Subcutaneous abdominal adipose tissue (tissue), 5 donors: ENCODE results near the gene CELA2B.
"Not testable (repeated sequence)": the region's sequence is repeated elsewhere in the genome, so short reads cannot be mapped to it uniquely, and the experiment has no call there.

Source experiments
- H3K27ac ChIP-seq: one replicate; pipeline ENCODE4 v1.7.0; 2013; ENCODE audit warnings: low read depth, mild to moderate bottlenecking, inconsistent platforms, low read length, moderate library complexity
- H3K27me3 ChIP-seq, 5 donors: one replicate each; pipeline ENCODE4 v1.7.0; 2013; ENCODE audit warnings: low read length in 5 of 5, inconsistent platforms in 1 of 5; ENCODE audit not compliant: control insufficient read depth in 5 of 5, insufficient read depth in 4 of 5
- H3K36me3 ChIP-seq, 5 donors: one replicate each; pipeline ENCODE4 v1.7.0; 2013; ENCODE audit warnings: low read length in 5 of 5; ENCODE audit not compliant: control insufficient read depth in 5 of 5, insufficient read depth in 5 of 5
- H3K4me1 ChIP-seq, 5 donors: one replicate each; pipeline ENCODE4 v1.7.0; 2013; ENCODE audit warnings: low read length in 5 of 5, mild to moderate bottlenecking in 3 of 5, moderate library complexity in 1 of 5; ENCODE audit not compliant: control insufficient read depth in 5 of 5, insufficient read depth in 5 of 5
- H3K4me3 ChIP-seq, 5 donors: one replicate each; pipeline ENCODE4 v1.7.0; 2013; ENCODE audit warnings: low read length in 5 of 5, low read depth in 1 of 5
- H3K9ac ChIP-seq, 5 donors: one replicate each; pipeline ENCODE4 v1.7.0; 2013; ENCODE audit warnings: low read length in 5 of 5, mild to moderate bottlenecking in 4 of 5, moderate library complexity in 3 of 5
- H3K9me3 ChIP-seq, 5 donors: one replicate each; pipeline ENCODE4 v1.7.0; 2013; ENCODE audit warnings: low read length in 5 of 5; ENCODE audit not compliant: control insufficient read depth in 5 of 5
- donor health status: healthy.
- donor health status: healthy.
- donor health status: healthy.
- donor health status: healthy.
- donor health status: healthy.

Gene CELA2B

DNA sequence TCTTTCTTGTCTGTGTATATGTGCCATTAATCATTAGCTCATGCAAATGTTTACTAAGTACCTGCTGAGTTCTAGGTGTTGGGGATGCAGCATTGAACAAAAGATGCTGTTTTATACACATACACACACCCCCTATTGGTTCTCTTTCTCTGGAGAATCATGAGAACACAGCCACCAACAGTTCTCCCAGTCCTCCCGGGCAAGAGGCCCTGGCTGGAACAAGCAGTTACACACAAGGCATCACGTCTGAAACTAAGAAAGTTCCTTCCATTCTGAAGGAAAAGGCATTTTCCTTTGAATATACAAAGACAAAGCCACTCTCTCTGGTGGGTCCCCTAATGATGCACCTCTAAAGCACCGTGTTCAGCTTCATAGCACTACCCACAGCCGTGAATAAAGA, 37.3 kb downstream of the CELA2B start:
- Histone ChIP-seq H3K9me3 (no peaks in the 10 kb centered on the region), H3K9ac (no peak overlapping the region), H3K36me3 (peaks cover 5 to 43% (median 17%) of the 10 kb centered on the region in 5 donors), H3K27me3 (no peaks in the 10 kb centered on the region), H3K4me1 (peaks cover 0 to 5% (median 0%) of the 10 kb centered on the region in 5 donors), H3K4me3 (no peak overlapping the region), H3K27ac (no peak overlapping the region)

DNA sequence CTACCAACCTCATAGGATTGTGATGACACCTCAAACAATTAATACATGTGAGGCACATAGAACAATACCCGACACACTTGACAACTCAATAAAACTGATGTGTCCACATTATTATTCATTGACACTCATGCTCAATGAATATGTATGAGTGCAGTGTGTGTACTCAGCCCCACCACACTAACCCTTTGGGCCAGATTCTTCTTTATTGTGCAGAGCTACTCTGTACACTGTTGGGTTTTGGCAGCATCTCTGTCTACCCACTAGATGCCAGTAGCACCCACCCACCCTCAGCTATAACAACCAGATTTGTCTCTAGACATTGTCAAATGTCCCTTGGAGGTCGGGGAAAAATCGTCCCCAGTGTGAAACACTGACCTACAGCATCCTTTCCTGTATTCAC, 38.0 kb downstream of the CELA2B start:
- H3K9ac ChIP-seq, result no peak overlapping the region
- H3K27me3 ChIP-seq, result no peaks in the 10 kb centered on the region
- peaks cover 0 to 5% (median 0%) of the 10 kb centered on the region in 5 donors for H3K4me1 ChIP-seq
- H3K36me3 ChIP-seq, result peaks cover 5 to 40% (median 20%) of the 10 kb centered on the region in 5 donors
- no peak overlapping the region for H3K4me3 ChIP-seq
- H3K9me3 ChIP-seq, result no peaks in the 10 kb centered on the region
- no peak overlapping the region for H3K27ac ChIP-seq

DNA sequence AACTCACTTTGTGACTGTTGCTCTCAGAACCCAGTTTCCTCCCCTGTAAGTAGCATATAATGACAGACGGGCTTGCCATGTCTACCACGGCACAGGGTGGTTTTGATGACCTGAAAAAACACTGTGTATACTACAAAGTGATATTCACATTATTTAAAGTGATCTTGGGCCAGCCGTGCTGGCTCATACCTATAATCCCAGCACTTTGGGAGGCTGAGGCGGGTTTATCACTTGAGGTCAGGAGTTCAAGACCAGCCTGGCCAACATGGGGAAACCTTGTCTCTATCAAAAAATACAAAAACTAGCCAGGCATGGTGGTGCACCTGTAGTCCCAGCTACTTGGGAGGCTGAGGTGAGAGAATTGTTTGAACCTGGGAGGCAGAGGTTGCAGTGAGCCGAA, 38.7 kb downstream of the CELA2B start:
- H3K36me3 ChIP-seq, result peaks cover 5 to 37% (median 20%) of the 10 kb centered on the region in 5 donors
- H3K27me3 ChIP-seq, H3K4me3 ChIP-seq, H3K9me3 ChIP-seq, H3K9ac ChIP-seq, H3K27ac ChIP-seq, H3K4me1 ChIP-seq: not testable (repeated sequence)

DNA sequence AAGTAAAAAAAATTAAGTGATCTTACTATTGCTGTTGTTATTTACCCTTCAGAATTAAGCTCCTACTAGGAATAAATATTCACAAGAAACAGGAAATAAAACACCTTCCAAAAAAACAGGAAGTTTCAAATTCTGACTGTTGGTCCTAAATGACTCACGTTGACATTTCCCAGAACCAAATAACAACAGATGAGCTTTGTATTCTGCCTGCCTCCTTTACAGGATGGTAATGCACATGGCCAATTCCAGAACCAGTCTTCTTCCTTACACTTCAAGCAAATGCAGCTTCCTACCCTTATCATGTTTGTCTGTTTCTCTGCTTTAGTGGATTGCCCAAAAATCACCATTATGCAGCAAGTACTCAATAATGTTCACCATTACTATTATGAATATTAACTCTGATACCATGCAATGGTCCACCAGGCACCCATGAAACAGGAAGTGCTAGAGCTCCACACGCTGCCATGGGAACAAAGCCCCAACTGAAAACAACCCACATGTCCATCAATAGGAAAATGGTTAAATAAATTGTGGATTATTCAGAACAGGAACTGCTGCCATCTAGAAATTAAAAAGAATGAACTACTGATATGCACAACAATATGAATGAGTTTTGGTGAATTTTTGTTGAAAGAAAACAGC, 39.2 kb downstream of the CELA2B start:
- Histone ChIP-seq H3K4me1 (peaks cover 0 to 5% (median 0%) of the 10 kb centered on the region in 5 donors), H3K36me3 (peaks cover 5 to 37% (median 20%) of the 10 kb centered on the region in 5 donors), H3K27me3 (no peaks in the 10 kb centered on the region), H3K4me3 (no peak overlapping the region), H3K9me3 (no peaks in the 10 kb centered on the region), H3K27ac (no peak overlapping the region), H3K9ac (no peak overlapping the region)

DNA sequence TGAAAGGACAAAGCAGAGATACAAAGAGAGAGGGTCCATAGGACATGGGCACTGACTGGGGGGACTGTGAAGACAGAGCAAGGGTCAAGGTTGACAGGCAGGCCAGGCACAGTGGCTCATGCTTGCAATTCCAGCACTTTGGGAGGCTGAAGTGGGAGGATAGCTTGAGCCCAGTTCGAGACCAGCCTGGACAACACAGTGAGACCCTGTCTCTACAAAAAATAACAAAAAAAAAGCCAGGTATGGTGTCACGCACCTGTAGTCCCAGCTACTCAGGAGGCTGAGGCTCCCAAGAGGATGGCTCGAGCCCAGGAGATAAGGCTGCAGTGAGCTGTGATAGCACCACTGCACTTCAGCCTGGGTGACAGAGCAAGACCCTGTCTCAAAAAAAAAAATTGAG, 43.7 kb downstream of the CELA2B start:
- Histone ChIP-seq H3K4me3 (no peak overlapping the region), H3K27me3 (no peaks in the 10 kb centered on the region), H3K9me3 (no peaks in the 10 kb centered on the region), H3K4me1 (peaks cover 0 to 14% (median 9%) of the 10 kb centered on the region in 5 donors), H3K9ac (no peak overlapping the region), H3K36me3 (peaks cover 5 to 15% (median 11%) of the 10 kb centered on the region in 5 donors), H3K27ac (no peak overlapping the region)

DNA sequence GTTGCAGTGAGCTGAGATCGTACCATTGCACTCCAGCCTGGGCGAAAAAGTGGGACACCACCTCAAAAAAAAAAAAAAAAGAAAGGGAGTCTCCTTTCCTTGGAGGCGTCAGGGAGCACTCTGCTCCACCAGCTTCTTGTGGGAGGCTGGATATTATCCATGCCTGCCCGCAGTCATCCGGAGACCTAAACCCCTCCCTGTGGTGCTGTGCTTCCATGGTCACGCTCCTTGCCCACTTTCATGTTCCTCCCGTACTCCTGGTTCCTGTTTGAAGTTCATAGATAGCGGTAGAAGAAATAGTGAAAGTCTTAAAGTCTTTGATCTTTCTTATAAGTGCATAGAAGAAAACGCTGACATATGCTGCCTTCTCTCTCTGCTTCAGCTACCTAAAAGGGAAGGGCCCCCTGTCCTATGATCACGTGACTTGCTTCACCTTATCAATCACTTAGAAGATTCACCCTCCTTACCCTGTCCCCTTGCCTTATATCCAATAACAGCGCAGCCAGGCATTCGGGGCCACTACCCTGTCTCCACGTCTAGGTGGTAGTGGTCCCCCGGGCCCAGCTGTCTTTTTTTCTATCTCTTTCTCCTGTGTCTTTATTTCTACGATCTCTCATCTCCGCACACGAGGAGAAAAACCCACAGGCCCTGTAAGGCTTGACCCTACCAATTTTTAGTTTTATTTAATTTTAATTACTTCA, 45.5 kb downstream of the CELA2B start:
- not testable (repeated sequence) for H3K9me3 ChIP-seq, H3K27ac ChIP-seq, H3K27me3 ChIP-seq, H3K9ac ChIP-seq, H3K4me3 ChIP-seq
- peaks cover 2 to 23% (median 20%) of the 10 kb centered on the region in 5 donors for H3K4me1 ChIP-seq
- peaks cover 5 to 15% (median 11%) of the 10 kb centered on the region in 5 donors for H3K36me3 ChIP-seq

DNA sequence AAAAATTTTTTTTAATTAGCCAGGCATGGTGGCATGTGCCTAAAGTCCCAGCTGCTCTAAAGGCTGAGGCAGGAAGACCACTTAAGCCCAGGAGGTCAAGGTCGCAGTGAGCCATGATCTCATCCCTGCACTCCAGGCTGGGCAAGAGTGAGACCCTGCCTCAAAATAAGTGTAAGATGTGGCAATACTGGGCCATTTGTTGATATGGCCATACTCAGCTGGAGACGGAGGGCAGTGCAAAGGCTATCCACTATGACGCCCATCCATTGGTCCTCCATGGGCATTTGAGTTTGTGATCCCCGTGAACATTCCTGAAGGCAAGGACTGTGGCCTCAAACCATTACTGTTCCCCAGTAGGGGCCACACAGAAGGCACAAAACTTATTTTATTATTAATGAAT, 46.6 kb downstream of the CELA2B start:
- Histone ChIP-seq H3K27ac (no peak overlapping the region), H3K27me3 (no peaks in the 10 kb centered on the region), H3K4me3 (no peak overlapping the region), H3K9me3 (no peaks in the 10 kb centered on the region), H3K36me3 (peaks cover 0 to 9% (median 3%) of the 10 kb centered on the region in 5 donors), H3K9ac (no peak overlapping the region), H3K4me1 (peaks cover 2 to 30% (median 25%) of the 10 kb centered on the region in 5 donors)

DNA sequence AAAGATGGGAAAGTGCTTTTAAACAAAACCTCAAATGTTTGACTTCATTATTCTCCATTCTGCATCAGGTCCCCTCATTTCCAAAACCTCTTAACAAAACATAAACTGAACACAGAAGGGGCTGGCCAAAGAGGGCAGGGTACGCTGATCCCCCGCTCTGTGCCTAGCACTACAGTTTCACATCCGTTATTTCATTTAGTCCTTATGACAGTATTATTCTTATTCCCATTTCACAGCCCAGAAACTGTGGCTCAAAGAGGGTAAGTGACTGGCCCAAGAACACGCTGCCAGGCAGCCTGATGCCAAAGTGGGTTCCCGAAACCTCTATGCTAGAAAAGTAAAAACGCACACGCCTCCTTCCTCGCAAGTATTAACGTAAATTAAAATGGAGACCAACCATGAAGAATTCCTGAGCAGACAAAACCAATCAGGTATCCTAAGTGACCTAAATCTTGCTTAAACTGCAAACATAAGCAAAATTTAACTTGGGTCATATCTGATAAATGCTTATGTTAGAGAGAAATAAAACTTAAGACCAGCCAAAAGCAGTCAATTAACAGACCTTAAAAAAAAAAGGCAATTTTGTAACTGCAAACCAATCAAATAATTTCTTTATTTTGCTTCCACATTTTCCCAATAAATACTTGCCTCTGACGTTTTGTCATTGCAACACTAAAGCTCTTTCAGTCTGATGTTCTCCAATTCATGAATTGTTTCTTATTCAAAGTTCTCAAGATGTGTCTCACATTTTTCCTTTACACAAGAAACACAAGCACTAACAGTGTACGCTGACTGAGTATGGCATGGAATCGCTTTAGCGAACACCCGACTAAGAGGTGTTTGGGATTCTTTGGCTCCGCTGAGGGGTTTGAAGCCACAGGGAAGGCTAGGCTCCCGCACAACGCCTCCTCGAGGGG, 47.5 kb downstream of the CELA2B start:
- Histone ChIP-seq H3K36me3 (peaks cover 0 to 2% (median 0%) of the 10 kb centered on the region in 5 donors), H3K4me1 (peaks cover 2 to 36% (median 29%) of the 10 kb centered on the region in 5 donors), H3K9me3 (no peaks in the 10 kb centered on the region), H3K4me3 (peak overlapping the region; percentile 62 to 83 (median 74)), H3K27me3 (no peaks in the 10 kb centered on the region), H3K9ac (peak overlapping the region; percentile 45 to 77 (median 73)), H3K27ac (peak overlapping the region; percentile 72)

DNA sequence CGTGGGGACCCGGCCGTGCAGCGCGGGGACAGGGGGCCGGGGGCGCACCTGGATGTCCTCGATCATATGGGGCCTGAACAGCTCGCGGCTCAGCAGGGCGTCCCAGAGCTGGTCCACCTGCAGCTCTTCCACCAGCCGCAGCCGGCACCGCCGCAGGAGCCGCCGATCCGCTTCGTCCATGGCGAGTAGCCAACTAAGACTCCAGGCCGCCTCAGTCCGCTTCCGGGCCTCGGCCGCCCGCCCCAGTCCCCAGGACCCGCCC, 48.0 kb downstream of the CELA2B start, which contains the start of gene CASP9:
Gene CASP9, minus strand, starts transcription at position 195 of the 262 bp plus-strand sequence. Its CDS starts 15 bp downstream, at position 180.
- Histone ChIP-seq H3K9me3 (no peaks in the 10 kb centered on the region), H3K27me3 (no peaks in the 10 kb centered on the region), H3K9ac (peak within 1 kb of the TSS; percentile 60 to 77 (median 73)), H3K4me1 (peaks cover 2 to 36% (median 29%) of the 10 kb centered on the region in 5 donors), H3K4me3 (peak within 1 kb of the TSS; percentile 69 to 87 (median 74)), H3K36me3 (no peaks in the 10 kb centered on the region), H3K27ac (peak within 1 kb of the TSS; percentile 89)
